H1 (cell line): ENCODE results near the gene ZDHHC1. TPM values are rescaled to one million over a fixed set of nuclear protein-coding genes. Genes with fewer than 3 reads are reported as not detected.
A peak's percentile ranks its signal among the peaks of the same experiment; 100 is the strongest.

Experiments
- CTCF ChIA-PET: fragments of 300-600 bp; sonication (Branson Sonifier 250); formaldehyde crosslinking; loops from one replicate; lab custom pipeline; 2021; ENCODE audit not compliant: partially characterized antibody; lab: Charles Lee
- POLR2A ChIA-PET: fragments of 300-600 bp; sonication (Branson Sonifier 250); formaldehyde crosslinking; loops from one replicate; lab custom pipeline; 2021; ENCODE audit warnings: inconsistent platforms; ENCODE audit not compliant: partially characterized antibody; lab: Charles Lee
- DNase-seq, 2 experiments: peaks; one replicate each; pipeline versions ENCODE4 v3.0.0 to v3.0.0-alpha.2; 2010 to 2022; ENCODE audit warnings: low spot score in 2 of 2, low read depth in 1 of 2, mixed read lengths in 1 of 2
- FAIRE-seq: peaks from 2 replicates; lab custom pipeline; 2011; peaks lifted over from hg19 to GRCh38; lab: Jason Lieb, UNC
- H2AFZ ChIP-seq: 2 replicates; pipeline ENCODE4 v1.8.1; 2012; ENCODE audit warnings: low read length, inconsistent platforms
- H2AK5ac ChIP-seq: 2 replicates; pipeline ENCODE4 v1.6.1; 2013; ENCODE audit warnings: low read depth, low read length
- H2BK120ac ChIP-seq: replicated peaks from 2 replicates; pipeline ENCODE3; 2013; ENCODE audit warnings: low read depth, low read length, inconsistent platforms
- H2BK12ac ChIP-seq: 2 replicates; pipeline ENCODE4 v1.6.1; 2013; ENCODE audit warnings: low read depth, low read length
- H2BK15ac ChIP-seq: 2 replicates; pipeline ENCODE4 v1.6.1; 2013; ENCODE audit warnings: low read length
- H2BK20ac ChIP-seq: 2 replicates; pipeline ENCODE4 v1.6.1; 2013; ENCODE audit warnings: low read length
- H2BK5ac ChIP-seq: 2 replicates; pipeline ENCODE4 v1.6.1; 2013; ENCODE audit warnings: low read depth, low read length
- H3K14ac ChIP-seq: 2 replicates; pipeline ENCODE4 v1.6.1; 2013; ENCODE audit warnings: inconsistent platforms; ENCODE audit not compliant: insufficient read length
- H3K18ac ChIP-seq: 2 replicates; pipeline ENCODE4 v1.6.1; 2013; ENCODE audit warnings: low read length; ENCODE audit errors: extremely low read depth
- H3K23ac ChIP-seq: 2 replicates; pipeline ENCODE4 v1.6.1; 2013; ENCODE audit warnings: inconsistent platforms; ENCODE audit not compliant: insufficient read length
- H3K23me2 ChIP-seq: 2 replicates; pipeline ENCODE4 v1.6.1; 2013; ENCODE audit warnings: low read depth, low read length
- H3K27ac ChIP-seq: 2 replicates; pipeline ENCODE4 v1.6.1; 2011; ENCODE audit warnings: low read depth, low read length, inconsistent platforms
- H3K27me3 ChIP-seq, 4 experiments: replicated peaks in 1 of 4; 1 replicate in 1 of 4; 2 replicates in 3 of 4; pipeline versions ENCODE4 v1.6.1 to v1.8.1; 2011 to 2013; ENCODE audit warnings: low read length in 3 of 4, mild to moderate bottlenecking in 3 of 4, inconsistent platforms in 2 of 4, mixed read lengths in 2 of 4, moderate library complexity in 1 of 4; ENCODE audit not compliant: control insufficient read depth in 3 of 4, insufficient read depth in 3 of 4; ENCODE audit errors: extremely low read depth in 1 of 4
- H3K36me3 ChIP-seq, 4 experiments: 2 replicates each; pipeline versions ENCODE4 v1.6.1 to v1.8.1; 2011 to 2013; ENCODE audit warnings: mild to moderate bottlenecking in 4 of 4, low read length in 3 of 4, moderate library complexity in 2 of 4, control low read depth in 1 of 4, inconsistent platforms in 1 of 4; ENCODE audit not compliant: insufficient read depth in 4 of 4, control insufficient read depth in 2 of 4
- H3K4ac ChIP-seq: replicated peaks from 2 replicates; pipeline ENCODE3; 2013; ENCODE audit warnings: low read length, low read depth, mixed read lengths, inconsistent platforms; ENCODE audit not compliant: insufficient read length
- H3K4me1 ChIP-seq, 4 experiments: replicated peaks in 1 of 4; 1 replicate in 1 of 4; 2 replicates in 3 of 4; pipeline versions ENCODE4 v1.6.1 to v1.8.1; 2011 to 2013; ENCODE audit warnings: low read length in 3 of 4, inconsistent platforms in 2 of 4, mixed read lengths in 1 of 4; ENCODE audit not compliant: insufficient read depth in 4 of 4, control insufficient read depth in 3 of 4
- H3K4me2 ChIP-seq, 2 experiments: 2 replicates each; pipeline versions ENCODE4 v1.6.1 to v1.8.1; 2011 to 2013; ENCODE audit warnings: low read depth in 2 of 2, low read length in 2 of 2, control low read depth in 1 of 2, inconsistent platforms in 1 of 2, mild to moderate bottlenecking in 1 of 2; ENCODE audit not compliant: insufficient read depth in 1 of 2
- H3K4me3 ChIP-seq, 4 experiments: fragments of 200-600, 300-600 bp in 1 of 4; sonication (generic), shearing (Covaris generic), sonication (Bioruptor Twin) in 1 of 4; 2 replicates each; pipeline versions ENCODE4 v1.5.1 to v1.8.1; 2011 to 2016; ENCODE audit warnings: low read length in 4 of 4, low read depth in 3 of 4, control low read depth in 2 of 4, inconsistent platforms in 2 of 4, mild to moderate bottlenecking in 2 of 4, mixed read lengths in 1 of 4, moderate library complexity in 1 of 4; ENCODE audit not compliant: insufficient read depth in 2 of 4; ENCODE audit errors: extremely low read depth in 1 of 4
- H3K56ac ChIP-seq: replicated peaks from 2 replicates; pipeline ENCODE3; 2013; ENCODE audit warnings: low read depth, mild to moderate bottlenecking, mixed read lengths, low read length, inconsistent platforms; ENCODE audit not compliant: insufficient read length
- H3K79me1 ChIP-seq: 2 replicates; pipeline ENCODE4 v1.6.1; 2013; ENCODE audit warnings: low read depth, low read length, control low read depth
- H3K79me2 ChIP-seq, 2 experiments: 2 replicates each; pipeline versions ENCODE4 v1.6.1 to v1.8.1; 2012 to 2013; ENCODE audit warnings: low read length in 2 of 2, mild to moderate bottlenecking in 2 of 2, inconsistent platforms in 1 of 2; ENCODE audit not compliant: insufficient read depth in 2 of 2, control insufficient read depth in 1 of 2
- H3K9ac ChIP-seq, 4 experiments: replicated peaks in 1 of 4; 1 replicate in 1 of 4; 2 replicates in 3 of 4; pipeline versions ENCODE4 v1.6.1 to v1.8.1; 2011 to 2013; ENCODE audit warnings: low read depth in 3 of 4, low read length in 3 of 4, control low read depth in 2 of 4, mild to moderate bottlenecking in 2 of 4, moderate library complexity in 2 of 4, inconsistent platforms in 1 of 4; ENCODE audit errors: extremely low read depth in 1 of 4
- H3K9me3 ChIP-seq, 2 experiments: 2 replicates each; pipeline versions ENCODE4 v1.6.1 to v1.8.1; 2012 to 2013; ENCODE audit warnings: mild to moderate bottlenecking in 2 of 2, moderate library complexity in 2 of 2, control low read depth in 1 of 2, inconsistent platforms in 1 of 2, low read depth in 1 of 2, low read length in 1 of 2, mixed read lengths in 1 of 2; ENCODE audit not compliant: insufficient read depth in 2 of 2
- H4K20me1 ChIP-seq, 2 experiments: replicated peaks in 1 of 2; 2 replicates each; pipeline versions ENCODE3 to v1.8.1; 2011 to 2013; ENCODE audit warnings: inconsistent platforms in 2 of 2, low read length in 2 of 2, mild to moderate bottlenecking in 1 of 2; ENCODE audit not compliant: insufficient read depth in 2 of 2, control insufficient read depth in 1 of 2
- H4K5ac ChIP-seq: 2 replicates; pipeline ENCODE4 v1.6.1; 2013; ENCODE audit warnings: low read length, low read depth, mixed read lengths, inconsistent platforms; ENCODE audit not compliant: insufficient read length
- H4K8ac ChIP-seq: 2 replicates; pipeline ENCODE4 v1.8.0; 2013; ENCODE audit warnings: mild to moderate bottlenecking, moderate library complexity, low read length, inconsistent platforms; ENCODE audit not compliant: insufficient read depth; ENCODE audit errors: extremely low read depth
- H4K91ac ChIP-seq: replicated peaks from 2 replicates; pipeline ENCODE3; 2013; ENCODE audit warnings: low read length, mixed read lengths, inconsistent platforms; ENCODE audit not compliant: insufficient read length
- BCL11A ChIP-seq, 2 experiments: IDR thresholded peaks; one replicate each; pipeline ENCODE4 v1.6.1; 2011; ENCODE audit warnings: low read depth in 2 of 2, low read length in 2 of 2, mild to moderate bottlenecking in 2 of 2
- CREB1 ChIP-seq: IDR thresholded peaks from 2 replicates; pipeline ENCODE4 v1.6.1; 2012; ENCODE audit warnings: inconsistent platforms
- KDM1A ChIP-seq: fragments of 200-600, 300-600 bp; sonication (generic); IDR thresholded peaks from 2 replicates; pipeline ENCODE4 v1.7.1; 2016; ENCODE audit warnings: mild to moderate bottlenecking, low read length, borderline replicate concordance
- TEAD4 ChIP-seq: IDR thresholded peaks from 2 replicates; pipeline ENCODE4 v1.6.1; 2012; ENCODE audit warnings: low read depth, low read length, inconsistent platforms, mixed read lengths
- WGBS, 2 experiments: shearing (Covaris generic) in 1 of 2; methylation state at CpG; one replicate each; pipeline versions ENCODE4 v1.1.6 to v1.1.7; 2013 to 2015; ENCODE audit warnings: low lambda C conversion rate in 2 of 2, mixed read lengths in 2 of 2, inconsistent platforms in 1 of 2, low coverage in 1 of 2, missing lambda C conversion rate in 1 of 2; ENCODE audit not compliant: insufficient replicate concordance in 2 of 2, insufficient coverage in 1 of 2, insufficient read length in 1 of 2; ENCODE audit errors: extremely low coverage in 1 of 2, missing lambda C conversion rate in 1 of 2; 5-methylcytosine and 5-hydroxymethylcytosine counted together
- polyA plus RNA-seq, 7 experiments: library from polyadenylated mRNA; depleted of rRNA in 3 of 7; stranded (reverse) in 5 of 7; unstranded in 2 of 7; fragments of >200 nt in 5 of 7; fragments of 200-250 nt in 2 of 7; gene quantifications; 1 replicate in 5 of 7; 2 replicates in 1 of 7; 4 replicates in 1 of 7; pipeline versions ENCODE4 v1.2.1 to v1.2.3, GENCODE V29; 2011 to 2013; ENCODE audit warnings: missing spikeins in 2 of 7, mixed read lengths in 2 of 7
- total RNA-seq: library from RNA; stranded (reverse); fragmentation: NEBNext Ultra II Directional; extraction: Animal tissue kit (Norgen Biotek cat#: 25700); gene quantifications from 2 replicates; pipeline ENCODE4 v1.2.1, GENCODE V29; 2021
- TF ChIP-seq, protein P1 (sequence below), 3 experiments: IDR thresholded peaks; 1 replicate in 2 of 3; 2 replicates in 1 of 3; pipeline versions ENCODE4 v1.5.1 to v1.6.1; 2011; ENCODE audit warnings: low read length in 3 of 3, mild to moderate bottlenecking in 3 of 3, inconsistent platforms in 2 of 3, low read depth in 1 of 3, moderate library complexity in 1 of 3; ENCODE audit not compliant: insufficient read depth in 1 of 3; ENCODE audit errors: control extremely low read depth in 1 of 3

ZDHHC1 gene
- total and polyA plus RNA-seq, 2 of the 8 experiments (the other 6 are each of a cell fraction or from before 2014, with no cell fraction given), result 3.1 to 4.9 TPM

DNA sequence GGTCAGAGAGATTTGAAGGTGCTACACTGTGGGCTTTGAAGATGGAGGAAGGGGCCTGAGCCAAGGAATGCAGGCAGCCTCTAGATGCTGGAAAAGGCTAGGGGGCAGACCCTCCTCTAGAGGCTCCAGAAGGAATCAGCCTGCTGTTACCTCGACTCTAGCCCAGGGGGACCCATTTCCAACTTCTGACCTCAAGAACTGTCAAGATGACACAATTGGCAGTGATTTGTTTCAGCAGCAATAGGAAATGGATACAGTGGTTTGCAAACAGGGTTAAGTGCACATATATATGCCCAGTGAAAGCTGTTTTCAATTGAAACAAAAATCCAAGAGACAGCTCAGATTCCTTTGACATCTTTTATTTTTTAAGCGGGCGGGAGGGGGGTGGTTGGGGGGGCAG lies 3.7 kb upstream of the ZDHHC1 start:
- Histone ChIP-seq H3K4me1 (peaks cover 9 to 23% (median 19%) of the 10 kb centered on the region in 4 experiments; a peak in 6 of 7 replicates), H3K4me3 (no peak overlapping the region), H4K91ac (no peak overlapping the region), H3K18ac (no peak overlapping the region), H3K56ac (no peak overlapping the region), H2AK5ac (no peak overlapping the region), H3K79me1 (no peaks in the 10 kb centered on the region; the same call in 1 of the 2 replicates), H3K27me3 (no peaks in the 10 kb centered on the region; a peak in 2 of 7 replicates), H3K9ac (no peak overlapping the region), H2BK15ac (no peak overlapping the region), H2BK120ac (no peak overlapping the region), H4K5ac (no peak overlapping the region), H4K20me1 (no peaks in the 10 kb centered on the region), H2BK20ac (no peak overlapping the region), H3K14ac (no peak overlapping the region), H2AFZ (no peak overlapping the region), H3K27ac (no peak overlapping the region), H2BK12ac (0 out of 2 replicates have a peak overlapping the region, but pooled peaks have one; percentile 94), H4K8ac (no peak overlapping the region), H3K4ac (no peak overlapping the region), H3K23me2 (peaks cover 4% of the 10 kb centered on the region; the same call in 1 of the 2 replicates), H3K9me3 (no peaks in the 10 kb centered on the region), H3K79me2 (no peaks in the 10 kb centered on the region), H2BK5ac (no peak overlapping the region), H3K4me2 (no peak overlapping the region), H3K23ac (no peak overlapping the region), H3K36me3 (no peaks in the 10 kb centered on the region)
- TF ChIP-seq, protein P1, sequence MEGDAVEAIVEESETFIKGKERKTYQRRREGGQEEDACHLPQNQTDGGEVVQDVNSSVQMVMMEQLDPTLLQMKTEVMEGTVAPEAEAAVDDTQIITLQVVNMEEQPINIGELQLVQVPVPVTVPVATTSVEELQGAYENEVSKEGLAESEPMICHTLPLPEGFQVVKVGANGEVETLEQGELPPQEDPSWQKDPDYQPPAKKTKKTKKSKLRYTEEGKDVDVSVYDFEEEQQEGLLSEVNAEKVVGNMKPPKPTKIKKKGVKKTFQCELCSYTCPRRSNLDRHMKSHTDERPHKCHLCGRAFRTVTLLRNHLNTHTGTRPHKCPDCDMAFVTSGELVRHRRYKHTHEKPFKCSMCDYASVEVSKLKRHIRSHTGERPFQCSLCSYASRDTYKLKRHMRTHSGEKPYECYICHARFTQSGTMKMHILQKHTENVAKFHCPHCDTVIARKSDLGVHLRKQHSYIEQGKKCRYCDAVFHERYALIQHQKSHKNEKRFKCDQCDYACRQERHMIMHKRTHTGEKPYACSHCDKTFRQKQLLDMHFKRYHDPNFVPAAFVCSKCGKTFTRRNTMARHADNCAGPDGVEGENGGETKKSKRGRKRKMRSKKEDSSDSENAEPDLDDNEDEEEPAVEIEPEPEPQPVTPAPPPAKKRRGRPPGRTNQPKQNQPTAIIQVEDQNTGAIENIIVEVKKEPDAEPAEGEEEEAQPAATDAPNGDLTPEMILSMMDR (IDR thresholded peaks at IDR 0.05; ENCODE audit: control extremely low read depth in 1 of 3, insufficient read depth in 1 of 3, low read depth in 1 of 3, low read length in 3 of 3), result peak; percentile 29 to 56 (median 52)
- TF ChIP-seq BCL11A (IDR thresholded peaks at IDR 0.05; ENCODE audit: low read depth in 2 of 2, low read length in 2 of 2), result no peak
- peak; percentile 63 for TF ChIP-seq CREB1
- TF ChIP-seq TEAD4, result 0 out of 2 replicates have a peak, but pooled peaks have one; percentile 33
- TF ChIP-seq KDM1A, result peak; percentile 25; the same call in 1 of the 2 replicates
- POLR2A ChIA-PET, result no interaction called here
- FAIRE-seq (no peak), DNase-seq (no peak)
- WGBS, 2 experiments, result 86% methylated on average over 3 of the region's 3 CpGs; no CpG with 5 or more reads in 1 of the 2 experiments
- CTCF ChIA-PET, result interaction anchor here (0.6 to 24.6 kb wide), 7 partner anchors 8 to 117 kb away, joined by 3 to 476 read pairs (median 48); partner anchors contain the start of gene TPPP3
